Kidney epithelial cell (primary cell): ENCODE measurements around the gene KNDC1. TPM values are rescaled to one million over a fixed set of nuclear protein-coding genes. Genes with fewer than 3 reads are reported as not detected.

Experiments used
- DNase-seq: peaks from one replicate; pipeline ENCODE4 v3.0.0-alpha.2; 2010; ENCODE audit warnings: low read depth
- H3K27me3 ChIP-seq: 2 replicates; pipeline ENCODE4 v1.6.0; 2011; ENCODE audit warnings: low read length; ENCODE audit not compliant: control insufficient read depth, insufficient read depth
- H3K36me3 ChIP-seq: 2 replicates; pipeline ENCODE4 v1.5.1; 2011; ENCODE audit warnings: low read length; ENCODE audit not compliant: control insufficient read depth, insufficient read depth
- H3K4me3 ChIP-seq: 2 replicates; pipeline ENCODE4 v1.5.1; 2011; ENCODE audit warnings: low read depth, mild to moderate bottlenecking, control low read depth, low read length
- total RNA-seq: library from RNA; depleted of rRNA; stranded (reverse); fragments of >200 nt; gene quantifications from 2 replicates; pipeline ENCODE4 v1.2.3, GENCODE V29; 2015
- TF ChIP-seq, protein P1 (sequence below): IDR thresholded peaks from 2 replicates; pipeline ENCODE4 v1.5.1; 2011; ENCODE audit warnings: mild to moderate bottlenecking, moderate library complexity, low read length, control low read depth, inconsistent platforms; ENCODE audit not compliant: insufficient read depth, poor library complexity, severe bottlenecking

Gene KNDC1
- total RNA-seq, 1 donor from 2014 or later, result 0.13 TPM

DNA sequence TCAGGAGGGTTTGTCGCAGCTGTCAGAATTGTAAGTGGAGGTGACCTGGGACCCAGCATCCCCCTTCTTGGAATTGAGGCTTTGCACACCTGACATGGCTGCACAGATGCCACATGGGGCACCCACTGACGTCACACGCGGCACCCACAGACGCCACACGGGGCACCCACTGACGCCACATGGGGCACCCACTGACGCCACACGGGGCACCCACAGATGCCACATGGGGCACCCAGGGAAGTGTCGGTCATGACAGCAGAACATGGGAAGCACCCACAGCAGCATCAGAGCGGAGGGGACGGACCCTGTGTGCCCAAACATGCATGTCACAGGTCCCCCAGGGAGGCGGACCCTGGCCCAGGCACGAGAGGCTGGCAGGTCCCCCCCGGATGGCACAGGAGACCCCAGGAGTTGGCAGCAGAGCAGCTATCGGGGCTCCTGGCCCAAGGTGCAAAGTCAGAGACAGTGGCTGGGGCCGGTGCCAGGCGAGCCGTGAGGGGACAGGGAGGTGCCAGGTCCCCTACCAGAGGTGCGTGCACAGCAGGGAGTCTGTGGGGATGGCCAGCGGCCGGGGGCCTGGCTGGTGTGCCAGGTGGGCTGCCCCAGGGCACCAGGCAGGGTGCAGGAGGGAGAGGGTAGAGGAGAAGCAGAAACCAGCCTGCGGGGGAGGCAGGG is 21.1 kb downstream of the KNDC1 start:
- H3K4me3 ChIP-seq, result no peak overlapping the region
- TF ChIP-seq, protein P1, sequence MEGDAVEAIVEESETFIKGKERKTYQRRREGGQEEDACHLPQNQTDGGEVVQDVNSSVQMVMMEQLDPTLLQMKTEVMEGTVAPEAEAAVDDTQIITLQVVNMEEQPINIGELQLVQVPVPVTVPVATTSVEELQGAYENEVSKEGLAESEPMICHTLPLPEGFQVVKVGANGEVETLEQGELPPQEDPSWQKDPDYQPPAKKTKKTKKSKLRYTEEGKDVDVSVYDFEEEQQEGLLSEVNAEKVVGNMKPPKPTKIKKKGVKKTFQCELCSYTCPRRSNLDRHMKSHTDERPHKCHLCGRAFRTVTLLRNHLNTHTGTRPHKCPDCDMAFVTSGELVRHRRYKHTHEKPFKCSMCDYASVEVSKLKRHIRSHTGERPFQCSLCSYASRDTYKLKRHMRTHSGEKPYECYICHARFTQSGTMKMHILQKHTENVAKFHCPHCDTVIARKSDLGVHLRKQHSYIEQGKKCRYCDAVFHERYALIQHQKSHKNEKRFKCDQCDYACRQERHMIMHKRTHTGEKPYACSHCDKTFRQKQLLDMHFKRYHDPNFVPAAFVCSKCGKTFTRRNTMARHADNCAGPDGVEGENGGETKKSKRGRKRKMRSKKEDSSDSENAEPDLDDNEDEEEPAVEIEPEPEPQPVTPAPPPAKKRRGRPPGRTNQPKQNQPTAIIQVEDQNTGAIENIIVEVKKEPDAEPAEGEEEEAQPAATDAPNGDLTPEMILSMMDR, result no peak
- H3K36me3 ChIP-seq, result no peaks in the 10 kb centered on the region
- H3K27me3 ChIP-seq, result peaks cover 10% of the 10 kb centered on the region
- DNase-seq, result no peak

DNA sequence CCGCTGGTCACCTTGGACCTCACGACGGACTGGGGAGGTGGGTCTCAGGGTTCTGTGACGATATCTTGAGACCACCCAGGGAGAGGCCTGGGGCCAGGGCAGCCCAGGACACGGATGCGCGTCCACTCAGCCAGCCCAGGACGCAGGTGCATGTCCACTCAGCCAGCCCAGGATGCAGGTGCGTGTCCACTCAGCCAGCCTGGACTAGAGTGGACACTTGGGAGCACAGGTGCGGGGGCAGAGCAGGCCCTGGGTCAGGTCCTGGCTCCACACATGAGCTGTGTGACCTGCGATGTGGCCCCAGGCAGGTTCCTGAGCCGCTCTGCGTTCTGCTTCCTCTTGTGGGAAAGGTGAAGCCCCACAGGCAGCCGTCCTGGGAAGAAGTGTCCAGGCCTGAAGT is 22.2 kb downstream of the KNDC1 start:
- DNase-seq, result no peak
- Histone ChIP-seq H3K27me3 (peaks cover 21% of the 10 kb centered on the region), H3K36me3 (no peaks in the 10 kb centered on the region), H3K4me3 (no peak overlapping the region)
- TF ChIP-seq, protein P1, result no peak

DNA sequence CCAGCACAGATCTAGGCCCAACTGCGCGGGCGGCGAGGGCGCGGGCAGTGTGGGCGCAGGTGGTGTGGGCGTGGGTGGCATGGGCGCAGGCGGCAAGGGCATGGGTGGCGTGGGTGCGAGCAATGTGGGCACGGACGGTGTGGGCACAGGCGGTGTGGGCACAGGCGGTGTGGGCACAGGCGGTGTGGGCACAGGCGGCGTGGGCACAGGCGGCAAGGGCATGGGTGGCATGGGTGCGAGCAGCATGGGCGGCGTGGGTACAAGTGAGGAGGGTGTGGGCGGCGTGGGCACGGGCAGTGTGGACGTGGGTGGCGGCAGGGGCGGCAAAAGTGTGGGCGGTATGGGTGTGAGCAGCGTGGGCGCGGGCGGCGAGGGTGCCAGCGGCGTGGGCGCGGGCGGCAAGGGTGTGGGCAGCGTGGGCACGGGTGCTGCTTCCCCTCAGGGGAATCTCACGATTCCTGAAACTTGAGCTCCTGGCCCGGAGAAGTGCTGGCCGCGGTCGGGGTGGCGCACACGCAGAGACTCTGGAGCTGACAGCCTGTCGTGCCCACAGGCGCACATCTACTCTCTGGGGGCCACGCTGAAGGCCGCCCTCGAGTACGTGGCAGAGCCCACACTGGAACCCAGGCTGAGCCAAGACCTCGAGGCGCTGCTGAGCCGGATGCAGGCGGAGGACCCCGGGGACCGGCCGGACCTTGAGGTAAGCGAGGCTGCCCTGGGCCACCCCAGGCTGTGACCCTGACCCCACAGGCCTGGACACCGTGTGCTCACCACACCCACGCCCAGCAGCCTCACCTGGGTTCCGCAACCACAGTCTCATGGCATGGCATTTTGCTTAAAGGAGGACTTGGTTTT is 23.0 kb downstream of the KNDC1 start:
- H3K36me3 ChIP-seq, result no peaks in the 10 kb centered on the region
- DNase-seq, result no peak
- TF ChIP-seq, protein P1, result no peak
- H3K27me3 ChIP-seq, result peaks cover 27% of the 10 kb centered on the region
- no peak overlapping the region for H3K4me3 ChIP-seq

DNA sequence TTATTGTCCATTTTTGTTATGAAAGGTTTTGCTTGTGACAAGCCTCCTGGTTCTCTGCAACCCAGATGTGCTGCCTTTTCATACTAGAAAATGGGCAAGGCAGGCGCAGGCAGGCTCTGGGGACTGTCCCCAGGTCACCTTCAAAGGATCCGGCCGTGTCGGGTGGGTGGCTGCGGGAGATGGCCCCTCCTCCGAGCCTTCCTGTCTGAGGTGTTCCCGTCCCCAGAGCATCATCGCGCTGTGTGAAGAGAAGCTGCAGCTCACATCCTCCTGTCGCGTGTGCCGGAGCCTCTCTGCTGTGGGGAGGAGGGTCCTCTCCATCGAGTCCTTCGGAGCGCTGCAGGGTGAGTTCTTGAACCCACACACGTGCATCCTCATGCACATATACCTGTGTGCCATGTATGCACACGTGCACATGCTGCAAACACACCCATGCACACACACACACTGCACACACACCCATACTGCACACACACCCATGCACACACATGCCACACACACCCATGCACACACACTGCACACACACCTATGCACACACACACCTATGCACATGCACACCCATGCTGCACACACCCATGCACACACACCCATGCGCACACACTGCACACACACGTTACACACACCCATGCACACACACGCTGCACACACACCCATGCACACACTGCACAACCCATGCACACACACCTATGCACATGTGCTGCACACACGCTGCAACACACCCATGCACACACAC is 23.8 kb downstream of the KNDC1 start:
- TF ChIP-seq, protein P1, result no peak
- DNase-seq, result no peak
- Histone ChIP-seq H3K4me3 (no peak overlapping the region), H3K27me3 (peaks cover 31% of the 10 kb centered on the region), H3K36me3 (no peaks in the 10 kb centered on the region)

DNA sequence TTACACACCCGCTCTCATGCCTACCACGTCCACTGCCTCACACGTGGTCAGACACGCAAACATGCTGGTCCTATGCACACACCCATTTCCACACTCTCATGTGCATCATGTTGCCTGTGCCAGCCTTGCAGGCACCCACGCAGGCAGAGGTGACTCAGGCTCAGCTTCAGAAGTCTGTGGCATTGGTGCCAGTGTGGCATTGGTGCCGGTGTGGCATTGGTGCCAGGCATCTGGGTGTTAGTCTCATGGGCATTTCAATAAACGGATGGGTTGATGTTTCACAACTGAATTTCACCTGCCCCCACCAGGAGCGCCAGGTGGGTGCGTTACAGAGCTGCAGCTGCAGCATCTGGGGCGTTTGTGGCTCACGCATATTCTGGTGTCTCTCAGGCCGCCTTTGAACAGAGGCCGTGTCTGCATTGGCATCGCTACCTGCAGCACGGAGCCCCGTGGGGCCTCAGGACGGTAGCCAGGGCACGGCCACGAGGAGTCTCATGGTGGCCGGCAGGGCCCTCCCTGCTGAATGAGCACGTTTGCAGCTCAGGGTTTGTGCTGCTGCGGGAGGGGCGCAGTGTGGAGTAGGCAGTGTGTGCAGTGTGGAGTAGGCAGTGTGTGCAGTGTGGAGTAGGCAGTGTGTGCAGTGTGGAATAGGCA is 24.7 kb downstream of the KNDC1 start:
- Histone ChIP-seq H3K36me3 (no peaks in the 10 kb centered on the region), H3K4me3 (no peak overlapping the region), H3K27me3 (peaks cover 38% of the 10 kb centered on the region)
- DNase-seq, result no peak
- TF ChIP-seq, protein P1, result no peak
